Measurements from ENCODE around the gene PCDHGB2. TPM values are rescaled to one million over a fixed set of nuclear protein-coding genes. Genes with fewer than 3 reads are reported as not detected.
"Not testable (repeated sequence)": the region's sequence is repeated elsewhere in the genome, so short reads cannot be mapped to it uniquely, and the experiment has no call there.

PCDHGB2 gene
- total RNA-seq, 1 donor from 2014 or later = 8.3 TPM

- Histone ChIP-seq H3K4me3 (no peak within 1 kb of the TSS), H3K4me1 (no peaks in the 10 kb centered on the region), H3K27me3 (no peaks in the 10 kb centered on the region), H3K36me3 (no peaks in the 10 kb centered on the region), H3K27ac (no peak within 1 kb of the TSS), H3K9me3 (peaks cover 27% of the 10 kb centered on the region)
- intact Hi-C loops (cut with DNase I) = no loop called here
- TF ChIP-seq CTCF (IDR thresholded peaks at IDR 0.05) (no peak), POLR2A (IDR thresholded peaks at IDR 0.05) (no peak), POLR2AphosphoS5 (IDR thresholded peaks at IDR 0.05; ENCODE audit: insufficient read depth in 1 of 2, low read depth in 1 of 2) (no peak)
- no peak for DNase-seq (ENCODE audit: extremely low spot score in 2 of 2)
Measured at GRCh38 chr5:141330299-141331080, 29.3 kb upstream of the PCDHGB2 start, which contains the start of gene PCDHGA1. Gene PCDHGA1, plus strand, starts transcription at chr5:141330514.

- H3K4me1 ChIP-seq; H3K27me3 ChIP-seq; H3K4me3 ChIP-seq; H3K27ac ChIP-seq; H3K36me3 ChIP-seq; DNase-seq (ENCODE audit: extremely low spot score in 2 of 2); intact Hi-C loops (cut with DNase I): not testable (repeated sequence)
- peaks cover 27% of the 10 kb centered on the region for H3K9me3 ChIP-seq
Measured at GRCh38 chr5:141332571-141332970, 27.2 kb upstream of the PCDHGB2 start.

- intact Hi-C loops (cut with DNase I) = no loop called here
- Histone ChIP-seq H3K4me3 (peak within 1 kb of the TSS; percentile 8 to 24), H3K9me3 (peaks cover 11% of the 10 kb centered on the region), H3K36me3 (no peaks in the 10 kb centered on the region), H3K4me1 (no peaks in the 10 kb centered on the region), H3K27ac (no peak within 1 kb of the TSS), H3K27me3 (no peaks in the 10 kb centered on the region)
- DNase-seq (ENCODE audit: extremely low spot score in 2 of 2) = no peak
- no peak for TF ChIP-seq POLR2A (IDR thresholded peaks at IDR 0.05)
- no peak for TF ChIP-seq POLR2AphosphoS5 (IDR thresholded peaks at IDR 0.05; ENCODE audit: insufficient read depth in 1 of 2, low read depth in 1 of 2)
- no peak for TF ChIP-seq CTCF (IDR thresholded peaks at IDR 0.05)
Measured at GRCh38 chr5:141338538-141339306, 21.1 kb upstream of the PCDHGB2 start, which contains the start of gene PCDHGA2. Gene PCDHGA2, plus strand, starts transcription at chr5:141338760.

GRCh38 chr5:141340781-141341354 is 18.9 kb upstream of the PCDHGB2 start:
- H3K4me1 ChIP-seq; H3K27ac ChIP-seq; DNase-seq (ENCODE audit: extremely low spot score in 2 of 2); H3K36me3 ChIP-seq; intact Hi-C loops (cut with DNase I); H3K27me3 ChIP-seq; H3K4me3 ChIP-seq: not testable (repeated sequence)
- peaks cover 26% of the 10 kb centered on the region for H3K9me3 ChIP-seq

GRCh38 chr5:141342773-141343172 is 17.0 kb upstream of the PCDHGB2 start:
- Histone ChIP-seq H3K4me1 (no peaks in the 10 kb centered on the region), H3K36me3 (no peaks in the 10 kb centered on the region), H3K27ac (no peak overlapping the region), H3K4me3 (no peak overlapping the region), H3K9me3 (peaks cover 26% of the 10 kb centered on the region), H3K27me3 (no peaks in the 10 kb centered on the region)
- TF ChIP-seq POLR2AphosphoS5 (IDR thresholded peaks at IDR 0.05; ENCODE audit: insufficient read depth in 1 of 2, low read depth in 1 of 2) (no peak), POLR2A (IDR thresholded peaks at IDR 0.05) (no peak), CTCF (IDR thresholded peaks at IDR 0.05) (no peak)
- intact Hi-C loops (cut with DNase I) = no loop called here
- no peak for DNase-seq (ENCODE audit: extremely low spot score in 2 of 2)
